ENCODE data around the gene CITED4.

- TF ChIP-seq, protein P1, sequence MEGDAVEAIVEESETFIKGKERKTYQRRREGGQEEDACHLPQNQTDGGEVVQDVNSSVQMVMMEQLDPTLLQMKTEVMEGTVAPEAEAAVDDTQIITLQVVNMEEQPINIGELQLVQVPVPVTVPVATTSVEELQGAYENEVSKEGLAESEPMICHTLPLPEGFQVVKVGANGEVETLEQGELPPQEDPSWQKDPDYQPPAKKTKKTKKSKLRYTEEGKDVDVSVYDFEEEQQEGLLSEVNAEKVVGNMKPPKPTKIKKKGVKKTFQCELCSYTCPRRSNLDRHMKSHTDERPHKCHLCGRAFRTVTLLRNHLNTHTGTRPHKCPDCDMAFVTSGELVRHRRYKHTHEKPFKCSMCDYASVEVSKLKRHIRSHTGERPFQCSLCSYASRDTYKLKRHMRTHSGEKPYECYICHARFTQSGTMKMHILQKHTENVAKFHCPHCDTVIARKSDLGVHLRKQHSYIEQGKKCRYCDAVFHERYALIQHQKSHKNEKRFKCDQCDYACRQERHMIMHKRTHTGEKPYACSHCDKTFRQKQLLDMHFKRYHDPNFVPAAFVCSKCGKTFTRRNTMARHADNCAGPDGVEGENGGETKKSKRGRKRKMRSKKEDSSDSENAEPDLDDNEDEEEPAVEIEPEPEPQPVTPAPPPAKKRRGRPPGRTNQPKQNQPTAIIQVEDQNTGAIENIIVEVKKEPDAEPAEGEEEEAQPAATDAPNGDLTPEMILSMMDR (IDR thresholded peaks at IDR 0.05; ENCODE audit: extremely low read depth in 1 of 2, insufficient read depth in 1 of 2, low read depth in 1 of 2, low read length in 2 of 2) = no peak
- TF ChIP-seq POLR2A (IDR thresholded peaks at IDR 0.05; ENCODE audit: low read depth, low read length) (no peak), MAX (IDR thresholded peaks at IDR 0.05; ENCODE audit: insufficient read depth, insufficient read length) (no peak), EZH2 (IDR thresholded peaks at IDR 0.05; ENCODE audit: borderline replicate concordance, low read depth, low read length, severe bottlenecking) (no peak), JUN (IDR thresholded peaks at IDR 0.05; ENCODE audit: borderline replicate concordance, insufficient read depth, insufficient read length, low read depth) (no peak)
These were observed 17.0 kb downstream of the CITED4 start for GRCh38 chr1:40844887-40845878.
